HCT116 (cell line): ENCODE results near the gene SLC35F3. TPM values are rescaled to one million over a fixed set of nuclear protein-coding genes. Genes with fewer than 3 reads are reported as not detected.

ENCODE experiments used
- ATAC-seq: fragments of 200-7000 bp; cut with Tn5 transposase; 2 replicates; pipeline ENCODE4 v1.9.1; 2020; ENCODE audit warnings: mild to moderate bottlenecking, moderate library complexity
- BruUV-seq: library from RNA; stranded (reverse); fragments of 400-500 nt; replicated peaks from 2 replicates; lab custom pipeline; 2021; lab: Mats Ljungman, UMichigan
- CTCF ChIA-PET: fragments of 300-600 bp; sonication (Branson Sonifier 250); formaldehyde crosslinking; loops from one replicate; lab custom pipeline; 2021; ENCODE audit warnings: antibody characterized with exemption; lab: Charles Lee
- POLR2A ChIA-PET: fragments of 300-600, 350-600 bp; sonication (Branson Sonifier 250); formaldehyde crosslinking; loops from one replicate; lab custom pipeline; 2021; ENCODE audit warnings: antibody characterized with exemption; lab: Charles Lee
- RAD21 ChIA-PET, 2 experiments: fragments of 300-600 bp; sonication (Branson Sonifier 250); formaldehyde crosslinking; loops; one replicate each; lab custom pipeline; 2023; ENCODE audit warnings: low total read pairs in 2 of 2; ENCODE audit not compliant: uncharacterized antibody in 2 of 2, unreplicated experiment in 2 of 2, low non-redundant PET in 1 of 2; lab: Charles Lee
- DNase-seq: peaks from one replicate; pipeline ENCODE4 v3.0.0-alpha.2; 2010; ENCODE audit warnings: low read depth, low spot score
- H2AFZ ChIP-seq: fragments of 200-600 bp; shearing (Covaris generic), sonication (generic); 2 replicates; pipeline ENCODE4 v1.6.1; 2017; ENCODE audit warnings: low read depth, mixed run types, mixed read lengths, antibody characterized with exemption, low read length; ENCODE audit not compliant: poor library complexity, severe bottlenecking
- H3K27ac ChIP-seq: 2 replicates; pipeline ENCODE4 v1.5.1; 2012; ENCODE audit warnings: low read depth, low read length
- H3K27me3 ChIP-seq: fragments of 200-600 bp; sonication (generic); 2 replicates; pipeline ENCODE4 v1.6.1; 2016; ENCODE audit warnings: mixed run types, low read length, mixed read lengths; ENCODE audit not compliant: insufficient read depth
- H3K36me3 ChIP-seq, 2 experiments: fragments of 200-500 bp in 1 of 2; fragments of 200-600 bp in 1 of 2; sonication (Bioruptor generic) in 1 of 2; sonication (generic) in 1 of 2; 2 replicates each; pipeline versions ENCODE4 v1.5.1 to v1.6.1; 2014 to 2016; ENCODE audit warnings: low read length in 2 of 2, inconsistent platforms in 1 of 2, mixed read lengths in 1 of 2, mixed run types in 1 of 2; ENCODE audit not compliant: insufficient read depth in 2 of 2, control insufficient read depth in 1 of 2
- H3K4me1 ChIP-seq, 2 experiments: fragments of 200-600 bp in 1 of 2; sonication (generic) in 1 of 2; 2 replicates each; pipeline versions ENCODE4 v1.5.1 to v1.6.1; 2012 to 2017; ENCODE audit warnings: low read length in 2 of 2, inconsistent platforms in 1 of 2, mild to moderate bottlenecking in 1 of 2, mixed read lengths in 1 of 2, mixed run types in 1 of 2, moderate library complexity in 1 of 2; ENCODE audit not compliant: insufficient read depth in 2 of 2, control insufficient read depth in 1 of 2
- H3K4me2 ChIP-seq: fragments of 200-600 bp; sonication (generic); 2 replicates; pipeline ENCODE4 v1.6.1; 2017; ENCODE audit warnings: mixed run types, low read length, mixed read lengths
- H3K4me3 ChIP-seq, 2 experiments: fragments of 200-600 bp in 1 of 2; sonication (generic) in 1 of 2; replicated peaks in 1 of 2; 2 replicates each; pipeline ENCODE4 v1.5.1; 2011 to 2016; ENCODE audit warnings: low read length in 2 of 2, control low read depth in 1 of 2, low read depth in 1 of 2, mild to moderate bottlenecking in 1 of 2, mixed read lengths in 1 of 2, mixed run types in 1 of 2
- H3K79me2 ChIP-seq: fragments of 200-600 bp; sonication (generic); 2 replicates; pipeline ENCODE4 v1.6.1; 2017; ENCODE audit warnings: mild to moderate bottlenecking, mixed run types, low read length, moderate library complexity, mixed read lengths; ENCODE audit not compliant: insufficient read depth
- H3K9ac ChIP-seq: fragments of 200-600 bp; sonication (generic); 2 replicates; pipeline ENCODE4 v1.6.1; 2016; ENCODE audit warnings: low read length, mixed read lengths
- H3K9me2 ChIP-seq: fragments of 200-600 bp; sonication (generic), shearing (Covaris generic); 2 replicates; pipeline ENCODE4 v1.6.1; 2017; ENCODE audit warnings: mixed run types, mild to moderate bottlenecking, moderate library complexity; ENCODE audit not compliant: insufficient read depth
- H3K9me3 ChIP-seq, 2 experiments: fragments of 200-500 bp in 1 of 2; fragments of 200-600 bp in 1 of 2; sonication (Bioruptor generic) in 1 of 2; sonication (generic) in 1 of 2; 2 replicates each; pipeline ENCODE4 v1.6.1; 2014 to 2017; ENCODE audit warnings: low read length in 2 of 2, mixed read lengths in 2 of 2, inconsistent platforms in 1 of 2, low read depth in 1 of 2, mild to moderate bottlenecking in 1 of 2, mixed run types in 1 of 2, moderate library complexity in 1 of 2; ENCODE audit not compliant: control insufficient read depth in 1 of 2, insufficient read depth in 1 of 2
- H4K20me1 ChIP-seq: fragments of 200-600 bp; sonication (generic), shearing (Covaris generic); 2 replicates; pipeline ENCODE4 v1.6.1; 2017; ENCODE audit warnings: mixed run types, mild to moderate bottlenecking, moderate library complexity; ENCODE audit not compliant: insufficient read depth
- CBX3 ChIP-seq: IDR thresholded peaks from 2 replicates; pipeline ENCODE4 v1.6.1; 2012; ENCODE audit warnings: low read depth
- CEBPB ChIP-seq: IDR thresholded peaks from 2 replicates; pipeline ENCODE4 v1.6.1; 2012; ENCODE audit warnings: low read depth
- CTCF ChIP-seq, 3 experiments: fragments of 200-600 bp in 1 of 3; sonication (generic) in 1 of 3; IDR thresholded peaks in 2 of 3; conservative IDR thresholded peaks in 1 of 3; 2 replicates each; pipeline ENCODE4 v1.5.1; 2012 to 2017; ENCODE audit warnings: low read depth in 2 of 3, low read length in 2 of 3, antibody characterized with exemption in 1 of 3, borderline replicate concordance in 1 of 3, control low read depth in 1 of 3, mild to moderate bottlenecking in 1 of 3, mixed read lengths in 1 of 3, mixed run types in 1 of 3, moderate library complexity in 1 of 3; ENCODE audit not compliant: insufficient read depth in 1 of 3
- ELF1 ChIP-seq: IDR thresholded peaks from 2 replicates; pipeline ENCODE4 v1.6.1; 2012; ENCODE audit warnings: low read depth, borderline replicate concordance
- EZH2phosphoT487 ChIP-seq: fragments of 200-600 bp; IDR thresholded peaks from 2 replicates; pipeline ENCODE4 v1.6.1; 2018; ENCODE audit warnings: antibody characterized with exemption, borderline replicate concordance
- FOSL1 ChIP-seq: IDR thresholded peaks from 2 replicates; pipeline ENCODE4 v1.6.1; 2012; ENCODE audit warnings: low read depth
- MAX ChIP-seq: IDR thresholded peaks from 2 replicates; pipeline ENCODE4 v1.6.1; 2012
- POLR2A ChIP-seq: IDR thresholded peaks from 2 replicates; pipeline ENCODE4 v1.7.0; 2011; ENCODE audit warnings: borderline replicate concordance; ENCODE audit not compliant: insufficient read depth, insufficient read length; ENCODE audit errors: extremely low read depth
- POLR2AphosphoS5 ChIP-seq: IDR thresholded peaks from 2 replicates; pipeline ENCODE4 v1.6.1; 2011; ENCODE audit warnings: mild to moderate bottlenecking, low read depth, low read length, moderate library complexity
- REST ChIP-seq: IDR thresholded peaks from 2 replicates; pipeline ENCODE4 v1.6.1; 2012; ENCODE audit warnings: low read depth
- SP1 ChIP-seq: IDR thresholded peaks from 2 replicates; pipeline ENCODE4 v1.6.1; 2012; ENCODE audit warnings: low read depth
- SRF ChIP-seq: IDR thresholded peaks from 2 replicates; pipeline ENCODE4 v1.6.1; 2012; ENCODE audit warnings: low read depth
- TCF7L2 ChIP-seq: IDR thresholded peaks from 2 replicates; pipeline ENCODE4 v1.7.0; 2011; ENCODE audit warnings: borderline replicate concordance, inconsistent platforms; ENCODE audit not compliant: insufficient read depth, insufficient read length; ENCODE audit errors: extremely low read depth
- intact Hi-C: fragments of 100-400 bp; cut with micrococcal nuclease; formaldehyde crosslinking; loops from 2 replicates; pipeline ENCODE4 v1.10.0; 2022
- total RNA-seq: library from RNA; stranded (reverse); gene quantifications from one replicate; pipeline ENCODE4 v1.2.1, GENCODE V29; 2021; ENCODE audit not compliant: unreplicated experiment

The SLC35F3 gene
- total RNA-seq, 1 experiment from 2014 or later: 6.4 TPM

DNA sequence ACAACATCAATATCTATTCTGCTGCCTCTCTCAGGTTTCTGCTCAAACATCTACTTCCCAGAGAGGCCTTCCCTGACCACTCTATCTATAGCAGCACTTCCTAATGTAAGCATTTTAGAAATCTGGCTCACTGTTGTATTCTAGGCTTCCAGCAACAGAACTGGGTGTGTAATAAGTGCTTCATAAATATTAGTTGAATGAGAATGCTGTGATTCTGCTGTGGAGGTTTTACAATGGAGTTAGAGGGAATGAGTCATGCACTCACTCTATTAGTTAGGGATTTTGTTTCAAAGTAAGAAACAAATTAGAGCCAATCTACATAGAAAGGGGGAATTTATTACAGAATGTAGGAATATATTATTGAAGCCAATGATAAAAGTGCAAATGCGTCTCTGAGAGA, 38.6 kb upstream of the SLC35F3 start (continued):
- no peak for TF ChIP-seq FOSL1
- no peak for TF ChIP-seq REST
- no peak for TF ChIP-seq POLR2AphosphoS5
- TF ChIP-seq MAX: no peak

GRCh38 chr1:233867028-233867427, 37.4 kb upstream of the SLC35F3 start:
- no peak overlapping the region for H2AFZ ChIP-seq
- H3K27me3 ChIP-seq: no peaks in the 10 kb centered on the region
- H3K4me1 ChIP-seq: no peaks in the 10 kb centered on the region
- no TSS peak for BruUV-seq
- CTCF ChIA-PET: no interaction called here
- no peaks in the 10 kb centered on the region for H3K79me2 ChIP-seq
- no peak overlapping the region for H3K27ac ChIP-seq
- H3K4me2 ChIP-seq: no peak overlapping the region
- H3K9me3 ChIP-seq: no peaks in the 10 kb centered on the region
- no peak for ATAC-seq
- H3K4me3 ChIP-seq: no peak overlapping the region
- POLR2A ChIA-PET: no interaction called here
- RAD21 ChIA-PET: no interaction called here
- H3K9me2 ChIP-seq: no peaks in the 10 kb centered on the region
- no peaks in the 10 kb centered on the region for H4K20me1 ChIP-seq
- no peak for DNase-seq
- TF ChIP-seq REST (no peak), POLR2A (no peak), EZH2phosphoT487 (no peak), POLR2AphosphoS5 (no peak), SRF (no peak), ELF1 (no peak), CEBPB (no peak), MAX (no peak), SP1 (no peak), CTCF (IDR thresholded peaks at IDR 0.05 in 2 of 3, conservative IDR thresholded peaks at IDR 0.05 in 1 of 3; ENCODE audit: borderline replicate concordance in 1 of 3, insufficient read depth in 1 of 3, low read depth in 2 of 3, low read length in 2 of 3) (no peak), FOSL1 (no peak), TCF7L2 (no peak), CBX3 (no peak)
- H3K36me3 ChIP-seq: no peaks in the 10 kb centered on the region
- no peak overlapping the region for H3K9ac ChIP-seq
- intact Hi-C loops: no loop called here
